Right renal cortex interstitium (tissue), 3 donors: ENCODE results near the gene CHN2. TPM values are rescaled to one million over a fixed set of nuclear protein-coding genes. Genes with fewer than 3 reads are reported as not detected.

Source experiments
- DNase-seq, 3 donors: peaks; one replicate each; pipeline ENCODE4 v3.0.0-alpha.2; 2013; ENCODE audit warnings: low read depth in 3 of 3, low spot score in 2 of 3
- polyA plus RNA-seq, 3 donors: library from polyadenylated mRNA; unstranded; fragments of 120-200 nt; gene quantifications; one replicate each; pipeline ENCODE4 v1.2.1, GENCODE V29; 2013; ENCODE audit not compliant: insufficient read length in 3 of 3

Gene CHN2
- polyA plus RNA-seq, 3 donors: 14.3 to 20.8 (median 18.3) TPM

DNA sequence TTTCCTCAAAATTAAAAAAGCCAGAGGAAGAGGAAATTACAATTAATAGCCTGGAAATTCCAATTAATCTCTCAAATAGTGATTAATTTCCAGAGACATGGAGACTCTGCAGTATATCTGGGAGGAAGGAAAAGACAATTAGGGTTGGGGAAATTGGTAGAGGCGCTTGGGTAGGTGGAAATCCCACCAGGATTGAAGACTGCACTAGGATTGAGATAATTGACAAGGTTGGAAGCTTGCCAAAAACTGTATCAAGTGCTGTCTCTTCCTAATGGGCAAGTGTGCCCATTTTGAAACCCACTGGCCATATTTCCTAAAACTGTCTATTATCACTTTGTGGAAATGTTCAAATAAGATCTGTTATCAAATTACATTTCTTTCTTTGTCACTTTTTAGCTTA, 21.6 kb downstream of the CHN2 start:
- DNase-seq: no peak

DNA sequence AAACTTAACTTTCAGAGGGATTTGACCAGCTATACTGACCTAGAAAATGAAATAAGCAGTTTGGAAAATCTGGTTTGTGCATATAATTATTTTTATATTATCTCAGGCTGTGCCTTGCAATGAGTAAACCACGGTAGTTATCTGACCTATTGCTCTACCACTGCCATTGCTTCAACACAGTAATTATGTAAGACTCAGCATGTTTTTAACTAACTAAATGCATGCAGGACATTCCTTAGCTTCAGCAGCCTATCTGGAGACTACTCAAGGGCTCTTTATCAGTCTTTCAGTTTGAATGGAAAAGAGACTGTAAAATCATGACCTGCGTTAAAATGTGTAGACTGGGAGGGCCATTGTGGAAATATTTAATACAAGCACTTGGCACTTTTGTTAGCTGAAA, 22.5 kb downstream of the CHN2 start:
- no peak for DNase-seq

DNA sequence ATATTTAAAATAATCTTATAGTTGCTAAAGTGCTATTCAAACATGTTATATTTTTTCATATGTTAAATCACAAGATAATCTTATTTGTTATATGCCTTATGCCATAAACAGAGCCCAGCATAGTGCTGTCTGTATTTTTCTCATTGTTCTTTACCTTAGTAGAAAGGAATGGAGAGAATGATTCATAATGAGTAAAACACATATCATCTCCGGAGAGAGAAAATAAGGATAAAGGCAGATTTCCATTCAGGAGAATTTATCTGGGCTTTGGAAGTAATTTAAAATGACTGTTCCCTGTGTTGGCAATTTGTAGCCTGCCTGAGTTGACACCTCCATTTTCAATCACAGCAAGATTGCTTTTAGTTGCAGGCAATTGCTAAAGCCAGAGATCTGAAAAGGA, 30.2 kb downstream of the CHN2 start:
- no peak for DNase-seq

DNA sequence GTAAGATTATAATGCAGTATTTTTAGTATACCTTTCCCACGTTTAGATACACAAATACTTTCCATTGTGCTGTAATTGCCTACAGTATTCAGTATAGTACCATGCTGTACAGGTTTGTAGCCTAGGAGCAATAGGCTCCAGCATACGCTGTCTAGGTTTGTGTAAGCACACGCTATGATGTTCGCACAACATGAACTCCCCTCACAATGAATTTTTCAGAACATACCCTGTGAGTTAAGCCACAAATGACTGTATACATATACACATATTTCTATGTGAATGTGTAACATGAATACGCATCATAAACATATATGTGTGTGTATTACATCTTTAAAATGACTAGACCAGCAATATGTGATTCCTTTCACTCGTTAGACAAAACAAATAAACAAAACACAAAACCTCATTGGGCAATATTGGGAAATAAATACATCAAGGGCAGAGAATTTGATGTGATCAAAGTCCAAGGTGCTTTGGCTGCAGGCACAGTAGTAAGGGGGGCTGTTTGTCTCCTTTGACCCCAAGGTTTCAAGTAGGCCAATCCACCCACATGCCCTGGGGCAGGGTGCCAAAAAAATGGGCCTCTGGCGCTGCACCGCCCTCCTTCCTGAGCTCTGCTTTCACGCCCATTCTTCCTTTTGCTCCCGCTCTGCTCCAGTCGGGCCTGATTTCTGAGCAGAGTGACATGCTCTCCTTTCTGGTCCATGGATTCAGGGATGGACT, 33.9 kb downstream of the CHN2 start:
- DNase-seq: no peak

DNA sequence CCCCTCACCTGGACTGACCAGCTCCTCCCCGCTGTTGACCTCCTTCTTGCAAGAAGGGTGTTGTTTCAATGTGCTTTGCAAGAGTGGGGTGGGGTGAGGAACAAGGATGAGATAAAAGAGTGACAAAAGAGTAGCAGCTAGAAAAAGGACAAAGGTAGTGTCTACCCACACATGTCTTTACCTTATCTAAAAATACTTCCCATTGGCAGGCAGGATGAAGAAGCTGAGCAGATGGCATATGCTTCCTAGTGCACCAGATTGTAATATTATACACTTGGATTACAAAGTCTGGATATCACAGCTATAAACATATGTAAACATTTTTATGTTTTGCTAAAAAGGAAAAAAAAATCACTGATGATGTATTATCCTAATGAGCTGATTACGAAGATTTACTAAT, 34.5 kb downstream of the CHN2 start:
- DNase-seq: no peak

DNA sequence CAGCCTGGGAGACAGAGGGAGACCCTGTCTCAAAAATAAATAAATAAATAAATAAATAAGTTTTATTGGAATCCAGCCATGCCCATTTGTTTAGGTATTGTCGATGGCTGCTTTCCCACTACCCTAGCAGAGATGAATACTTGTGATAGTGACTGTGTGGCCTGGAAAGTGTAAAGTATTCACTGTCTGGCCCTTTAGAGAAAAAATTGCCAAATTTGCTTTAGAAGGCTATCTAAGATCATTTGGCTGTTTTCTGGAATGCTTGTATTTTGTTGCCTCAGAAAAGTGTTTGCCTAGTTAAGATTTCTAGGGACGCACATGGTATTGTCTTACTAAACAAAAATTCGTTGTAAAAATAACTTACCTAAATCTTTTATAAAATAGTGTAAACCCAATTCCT, 35.4 kb downstream of the CHN2 start:
- no peak for DNase-seq

DNA sequence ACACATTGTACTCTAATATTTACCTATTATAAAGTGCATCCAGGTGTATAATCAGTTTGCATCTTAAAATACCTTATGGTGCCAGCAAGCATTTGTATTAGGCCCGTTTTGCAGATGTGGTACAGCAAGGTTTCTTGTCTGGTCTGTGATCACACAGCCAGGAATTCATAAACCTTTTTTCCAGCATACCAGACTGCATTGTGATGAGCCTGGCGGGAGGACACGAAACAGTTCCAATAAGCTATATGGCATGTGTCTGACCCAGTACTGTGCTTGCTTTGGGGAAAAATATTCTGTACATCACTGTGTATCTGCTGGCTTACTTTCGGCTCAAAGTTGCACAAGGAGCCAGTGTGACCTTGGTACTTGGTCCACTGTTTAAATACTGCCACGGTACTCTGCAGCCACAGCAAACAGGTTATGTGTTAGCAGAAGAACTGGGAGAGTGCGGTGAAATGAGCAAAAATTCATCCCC, 36.3 kb downstream of the CHN2 start:
- no peak for DNase-seq

- no peak for DNase-seq
Observed at GRCh38 chr7:29231671-29232232, 37.2 kb downstream of the CHN2 start.

DNA sequence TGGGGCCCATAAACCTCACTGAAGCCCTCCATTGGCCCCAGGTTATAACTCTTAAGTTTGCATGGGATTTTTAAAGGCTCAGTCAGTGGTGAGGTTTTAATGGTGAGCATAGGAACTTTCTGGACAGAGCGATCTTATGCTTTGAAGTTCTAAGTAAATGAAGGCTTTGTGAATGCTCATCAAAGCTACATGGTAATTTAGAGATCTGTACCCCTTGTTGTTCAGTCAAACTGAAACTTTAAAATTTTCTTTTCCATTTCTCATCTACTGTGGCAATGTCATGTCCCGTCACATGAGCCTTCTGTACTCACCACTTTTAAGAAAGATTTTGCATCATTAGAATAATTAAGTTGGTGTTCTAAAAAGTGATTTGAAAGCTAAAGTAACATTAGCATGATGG, 39.9 kb downstream of the CHN2 start:
- no peak for DNase-seq

DNA sequence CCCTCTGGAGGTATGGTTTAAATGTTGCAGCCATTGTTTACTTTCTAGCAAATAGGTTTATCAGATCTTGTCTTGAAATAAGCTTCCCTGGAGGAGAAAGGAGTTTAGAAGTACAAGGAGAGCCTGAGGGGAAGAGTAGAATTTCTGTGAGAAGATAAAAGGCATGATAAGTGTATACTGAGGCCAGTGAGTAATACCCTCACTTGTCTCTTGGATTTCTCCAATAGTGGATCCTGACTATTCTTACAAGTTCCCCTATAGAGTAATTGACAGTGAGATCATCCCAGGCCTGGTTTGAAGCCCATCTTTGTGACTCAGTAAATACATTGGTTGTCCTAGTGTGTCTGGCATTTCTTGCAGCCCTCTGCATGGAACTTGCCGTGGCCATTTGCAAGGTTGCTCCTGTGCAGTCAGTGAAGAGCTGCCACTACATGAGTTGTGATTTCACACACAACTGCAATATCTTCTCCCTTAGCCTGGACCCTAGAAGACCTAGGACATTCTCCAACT, 41.6 kb downstream of the CHN2 start:
- no peak for DNase-seq

DNA sequence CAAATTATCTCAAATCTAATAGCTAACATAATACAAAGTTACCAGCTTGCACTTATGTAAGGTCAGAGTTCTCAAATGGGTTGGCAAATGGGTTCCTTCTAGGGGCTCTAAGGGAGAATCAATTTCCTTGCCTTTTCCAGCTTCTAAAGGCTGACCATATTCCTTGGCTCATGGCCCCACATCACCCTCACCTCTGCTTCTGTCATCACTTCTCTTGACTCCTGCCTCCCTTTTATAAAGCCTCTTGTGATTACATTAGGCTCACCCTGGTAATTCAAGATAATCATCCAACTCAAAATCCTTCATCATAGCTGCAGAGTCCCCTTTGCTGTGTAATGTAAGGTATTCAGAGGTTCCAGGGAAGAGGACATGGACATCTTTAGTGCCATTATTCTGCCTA, 42.1 kb downstream of the CHN2 start:
- DNase-seq: no peak

GRCh38 chr7:29237489-29237888, 42.9 kb downstream of the CHN2 start:
- no peak for DNase-seq

DNA sequence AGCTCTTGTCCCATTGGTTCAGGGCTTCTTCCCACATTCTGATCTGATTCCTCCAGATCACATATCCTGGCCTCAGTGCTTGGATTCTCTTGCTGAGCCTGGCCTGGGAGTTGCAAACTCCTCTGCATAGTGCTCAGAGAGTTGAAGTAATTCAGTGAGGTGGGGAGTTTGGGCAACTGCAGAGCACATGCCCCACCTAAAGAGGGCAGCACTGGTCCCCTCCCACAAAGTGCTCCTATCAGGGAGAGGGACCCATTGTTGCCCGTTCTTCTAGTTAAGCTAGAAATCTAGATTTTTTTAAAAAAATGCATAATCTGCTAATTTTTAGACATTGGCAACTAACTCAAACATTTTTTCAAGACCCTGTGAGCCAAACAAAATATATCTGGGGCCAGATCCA, 45.1 kb downstream of the CHN2 start:
- DNase-seq: no peak

DNA sequence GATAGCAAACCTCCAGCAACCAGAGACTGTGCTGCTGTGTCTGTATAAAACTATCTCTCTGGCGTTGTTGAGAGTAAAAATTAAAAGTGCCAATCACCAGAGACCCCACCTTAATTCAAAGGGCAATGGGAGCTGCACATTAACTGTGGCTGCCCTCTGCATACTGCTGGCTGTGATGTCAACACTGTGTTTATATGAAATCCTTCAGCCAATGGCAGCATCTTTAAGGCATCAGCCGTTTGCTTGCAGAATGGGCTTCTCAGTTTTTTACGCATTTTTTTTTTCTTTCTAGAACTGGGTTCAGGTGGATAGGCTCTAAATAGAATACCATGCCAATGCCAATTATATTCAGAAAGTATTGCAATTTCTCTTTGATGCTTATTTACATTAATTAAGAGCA, 47.7 kb downstream of the CHN2 start:
- no peak for DNase-seq

GRCh38 chr7:29243910-29244655, 49.5 kb downstream of the CHN2 start:
- no peak for DNase-seq

DNA sequence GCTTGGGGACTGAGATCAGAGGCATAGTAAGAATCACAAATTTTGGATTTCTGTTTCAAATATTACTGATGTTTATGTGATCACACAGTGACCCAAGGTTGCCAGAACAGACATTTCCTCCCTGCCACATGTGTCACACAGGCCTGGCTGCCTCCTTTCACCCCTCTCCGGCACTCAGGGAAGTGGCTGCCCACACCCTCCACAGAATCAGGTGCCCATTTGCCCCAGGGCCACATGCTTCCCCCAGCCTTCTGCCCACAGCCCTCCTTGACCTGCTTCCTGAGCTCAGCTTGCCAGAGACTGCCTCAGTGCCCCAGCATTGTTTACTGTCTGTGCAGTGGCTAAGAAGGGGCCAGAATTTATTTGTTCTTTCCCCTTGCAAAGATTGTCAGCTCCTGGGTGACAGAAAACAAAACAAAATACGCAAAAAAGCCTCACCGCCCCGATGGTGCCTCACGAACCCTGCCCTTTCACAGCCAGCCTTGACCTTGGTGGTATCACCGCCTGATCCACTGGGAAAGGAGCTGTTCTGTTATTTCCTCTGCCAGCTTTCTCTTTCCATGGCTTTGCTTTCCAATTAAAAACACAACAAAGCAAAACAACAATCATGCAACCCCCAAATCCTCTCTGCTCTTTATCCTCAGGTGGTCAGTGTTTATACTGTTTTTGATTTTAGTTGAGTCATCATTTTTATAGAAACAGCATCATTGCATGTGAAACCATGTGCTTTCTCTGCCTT, 52.8 kb downstream of the CHN2 start:
- no peak for DNase-seq

- no peak for DNase-seq
Observed at GRCh38 chr7:29247963-29248236, 53.3 kb downstream of the CHN2 start.

DNA sequence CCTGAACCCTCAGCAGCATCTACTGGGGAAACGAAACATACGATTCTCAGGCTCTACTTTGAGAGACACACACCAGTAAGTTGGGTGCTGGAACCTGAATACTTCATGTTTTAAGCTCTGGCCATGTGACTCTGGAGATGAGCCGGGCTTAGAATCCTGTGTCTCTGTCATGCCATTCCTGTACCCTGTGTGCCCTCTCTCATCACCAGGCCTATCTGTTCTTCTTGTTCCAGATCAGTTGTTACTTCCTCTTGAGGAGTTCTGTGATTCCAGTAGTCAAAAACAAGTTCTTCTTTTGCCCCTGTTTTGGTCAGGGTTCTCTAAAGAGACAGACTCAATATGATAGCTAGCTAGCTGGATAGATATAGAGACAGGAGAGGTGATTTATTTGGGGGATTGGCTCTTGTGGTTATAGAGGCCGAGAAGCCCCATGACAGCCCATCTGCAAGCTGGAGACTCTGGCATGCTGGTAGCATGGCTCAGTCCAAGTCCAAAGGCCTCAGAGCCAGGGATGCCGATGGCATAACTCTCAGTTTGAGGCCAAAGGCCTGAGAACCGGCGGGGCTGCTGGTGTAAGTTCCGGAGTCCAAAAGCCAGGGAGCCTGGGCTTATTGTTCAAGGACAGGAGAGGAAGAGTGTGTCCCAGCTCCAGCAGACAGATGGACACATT, 54.3 kb downstream of the CHN2 start:
- no peak for DNase-seq

DNA sequence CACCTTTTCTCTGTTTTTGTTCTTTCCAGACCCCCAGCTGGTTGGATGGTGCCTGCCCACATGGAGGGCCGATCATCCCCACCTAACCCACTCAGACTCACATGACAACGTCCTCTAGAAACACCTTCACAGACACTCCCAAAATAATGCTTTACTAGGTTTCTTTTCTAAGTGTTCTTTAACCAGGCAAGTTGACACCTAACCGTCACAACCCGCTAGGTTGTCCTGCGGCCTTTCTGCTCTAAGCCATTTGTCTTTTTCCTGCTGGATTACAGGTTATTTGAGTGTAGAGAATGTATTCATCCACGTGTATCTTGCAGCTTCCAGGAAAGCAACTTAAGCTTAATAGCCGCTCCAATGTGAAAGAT, 54.8 kb downstream of the CHN2 start:
- no peak for DNase-seq

DNA sequence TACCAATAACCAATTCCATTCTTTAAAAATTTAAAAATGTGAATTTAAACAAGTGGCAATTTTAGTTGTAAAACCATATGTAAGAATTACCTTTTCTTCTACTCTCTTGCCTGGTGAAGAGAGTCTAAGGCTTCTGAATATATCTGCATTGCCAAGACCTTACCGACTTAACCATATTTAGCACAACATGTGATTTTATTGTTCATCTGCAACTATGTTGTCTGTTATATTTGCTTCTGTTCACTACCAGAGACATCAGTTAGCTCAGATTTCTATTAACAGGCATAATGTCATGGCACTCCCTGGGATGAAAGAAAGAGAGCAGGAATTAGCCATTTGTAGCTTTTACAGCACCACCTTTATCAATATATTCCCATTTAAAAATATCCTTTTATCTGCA, 55.3 kb downstream of the CHN2 start:
- DNase-seq: no peak

DNA sequence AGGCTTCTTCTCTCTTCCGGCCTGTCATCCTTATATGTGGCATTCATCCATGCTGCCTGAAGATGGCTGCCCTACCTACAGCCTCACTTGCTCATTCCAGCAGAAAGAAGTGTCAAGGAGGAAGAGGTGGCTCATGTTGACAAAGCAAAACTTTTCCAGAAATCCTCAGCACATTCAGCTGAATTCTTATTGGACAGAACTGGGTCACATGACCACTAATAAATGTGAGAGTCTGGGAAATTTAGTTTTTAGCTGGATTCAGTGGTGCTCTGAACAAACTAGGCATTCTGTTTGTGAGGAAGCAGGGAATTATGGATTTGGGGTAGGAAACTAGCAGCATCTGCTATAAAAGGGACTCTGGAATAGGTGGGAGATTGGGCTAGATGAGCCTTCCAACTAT, 58.6 kb downstream of the CHN2 start:
- DNase-seq: no peak
